Measurements from ENCODE around the gene RNU6-1. TPM values are rescaled to one million over a fixed set of nuclear protein-coding genes. Genes with fewer than 3 reads are reported as not detected.

Gene RNU6-1
- total and polyA plus RNA-seq, 2 donors (not counting 1 experiment from before 2014, with no cell fraction given), result not detected

DNA sequence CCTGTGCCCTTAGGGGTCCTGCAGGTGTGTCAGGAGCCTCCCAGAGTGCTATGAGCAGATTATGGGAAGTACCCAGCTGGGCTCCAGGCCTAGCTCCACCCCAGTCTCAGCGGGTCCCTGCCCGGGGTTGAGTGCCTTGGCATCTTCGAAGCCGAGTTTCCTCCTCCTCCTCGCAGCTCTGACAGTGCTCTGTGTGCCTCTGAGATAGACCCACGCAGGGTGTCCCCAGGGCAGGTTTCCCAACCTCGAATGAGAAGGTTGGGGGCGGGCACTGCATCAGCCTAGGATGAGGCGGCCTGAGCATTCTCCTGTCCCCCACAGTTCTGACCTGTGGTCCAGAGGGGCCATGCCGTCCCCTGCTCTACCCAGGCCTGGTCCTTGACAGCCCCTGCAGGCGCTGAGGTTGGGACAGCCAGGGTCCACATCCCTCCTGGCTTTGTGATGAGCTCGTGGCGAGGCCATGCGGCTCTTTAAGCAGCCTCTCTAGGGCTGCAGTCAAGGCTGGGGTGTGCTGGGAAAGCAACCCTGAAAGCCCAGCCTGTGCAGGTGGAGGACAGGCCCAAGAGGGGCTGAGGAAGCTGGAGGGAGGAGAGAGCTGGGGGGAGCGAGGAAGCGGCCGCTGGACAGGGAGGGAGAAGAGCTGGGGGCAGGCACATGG lies 34.7 kb downstream of the RNU6-1 start:
- Histone ChIP-seq H3K27ac (ENCODE audit: insufficient read depth, low read length) (no peak overlapping the region), H3K4me1 (ENCODE audit: control insufficient read depth, extremely low read depth, insufficient read depth, low read length) (no peaks in the 10 kb centered on the region), H3K9me3 (ENCODE audit: control insufficient read depth, insufficient read depth, low read depth, low read length) (no peaks in the 10 kb centered on the region), H3K4me2 (ENCODE audit: extremely low read depth, insufficient read depth, low read length) (no peak overlapping the region), H3K9ac (ENCODE audit: insufficient read depth, low read length) (no peak overlapping the region), H4K20me1 (ENCODE audit: control insufficient read depth, extremely low read depth, insufficient read depth, low read length) (no peaks in the 10 kb centered on the region), H2AFZ (ENCODE audit: low read length) (no peak overlapping the region), H3K27me3 (ENCODE audit: control insufficient read depth, insufficient read depth, low read length) (no peaks in the 10 kb centered on the region), H3K4me3 (replicated peaks in 1 of 4; ENCODE audit: control extremely low read depth in 1 of 4, insufficient read depth in 1 of 4, low read depth in 3 of 4, low read length in 4 of 4) (no peak overlapping the region), H3K36me3 (ENCODE audit: control insufficient read depth, insufficient read depth, low read length) (no peaks in the 10 kb centered on the region), H3K79me2 (ENCODE audit: control insufficient read depth, insufficient read depth, low read length) (no peaks in the 10 kb centered on the region)
- no peak for DNase-seq (ENCODE audit: low read depth in 2 of 2)
- TF ChIP-seq EZH2 (IDR thresholded peaks at IDR 0.05; ENCODE audit: low read length, missing control alignments), result no peak
- TF ChIP-seq, protein P1, sequence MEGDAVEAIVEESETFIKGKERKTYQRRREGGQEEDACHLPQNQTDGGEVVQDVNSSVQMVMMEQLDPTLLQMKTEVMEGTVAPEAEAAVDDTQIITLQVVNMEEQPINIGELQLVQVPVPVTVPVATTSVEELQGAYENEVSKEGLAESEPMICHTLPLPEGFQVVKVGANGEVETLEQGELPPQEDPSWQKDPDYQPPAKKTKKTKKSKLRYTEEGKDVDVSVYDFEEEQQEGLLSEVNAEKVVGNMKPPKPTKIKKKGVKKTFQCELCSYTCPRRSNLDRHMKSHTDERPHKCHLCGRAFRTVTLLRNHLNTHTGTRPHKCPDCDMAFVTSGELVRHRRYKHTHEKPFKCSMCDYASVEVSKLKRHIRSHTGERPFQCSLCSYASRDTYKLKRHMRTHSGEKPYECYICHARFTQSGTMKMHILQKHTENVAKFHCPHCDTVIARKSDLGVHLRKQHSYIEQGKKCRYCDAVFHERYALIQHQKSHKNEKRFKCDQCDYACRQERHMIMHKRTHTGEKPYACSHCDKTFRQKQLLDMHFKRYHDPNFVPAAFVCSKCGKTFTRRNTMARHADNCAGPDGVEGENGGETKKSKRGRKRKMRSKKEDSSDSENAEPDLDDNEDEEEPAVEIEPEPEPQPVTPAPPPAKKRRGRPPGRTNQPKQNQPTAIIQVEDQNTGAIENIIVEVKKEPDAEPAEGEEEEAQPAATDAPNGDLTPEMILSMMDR (conservative IDR thresholded peaks at IDR 0.05 in 1 of 2, IDR thresholded peaks at IDR 0.05 in 1 of 2; ENCODE audit: low read depth in 1 of 2, low read length in 2 of 2), result no peak

DNA sequence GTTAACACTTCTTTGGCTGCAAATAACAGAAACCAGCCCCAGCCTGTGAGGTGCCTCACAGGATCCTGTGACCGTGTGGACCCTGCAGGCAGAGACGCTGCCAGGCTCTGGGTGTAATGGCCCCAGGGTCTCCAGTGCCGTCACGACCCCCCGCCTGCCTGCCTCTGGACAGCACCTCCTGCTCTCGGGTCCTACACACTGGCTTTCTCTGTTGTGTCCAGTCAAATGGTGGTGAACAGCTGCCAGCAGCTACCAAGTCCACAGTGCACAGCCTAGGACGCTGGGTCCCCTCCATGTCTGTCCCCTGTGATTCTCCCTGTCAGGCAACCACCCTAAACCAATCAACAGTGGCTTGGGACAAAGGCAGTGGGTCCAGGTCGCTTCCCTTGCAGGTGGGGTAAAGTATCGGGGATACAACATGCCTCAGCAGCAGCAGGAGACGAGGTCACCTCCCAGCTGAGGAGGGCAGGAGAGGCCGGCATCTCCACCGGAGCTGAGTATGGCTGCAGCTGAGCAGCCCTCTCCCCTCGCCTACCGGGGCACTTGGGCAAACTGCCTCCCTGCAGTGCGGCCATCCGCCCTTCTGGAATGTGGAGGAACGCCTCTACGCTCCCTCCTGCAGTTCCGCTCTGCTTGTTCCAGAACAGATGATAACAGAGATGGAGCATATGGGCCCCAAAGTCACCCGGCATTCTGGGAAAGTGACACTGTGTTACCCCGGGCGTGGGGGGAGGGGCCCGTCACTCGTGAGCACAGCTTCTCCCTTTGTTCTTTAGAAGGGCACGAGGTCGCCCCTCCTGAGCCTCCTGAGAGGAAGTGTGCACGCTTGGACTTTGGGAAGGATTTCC lies 35.6 kb downstream of the RNU6-1 start:
- Histone ChIP-seq H3K27me3 (ENCODE audit: control insufficient read depth, insufficient read depth, low read length) (no peaks in the 10 kb centered on the region), H4K20me1 (ENCODE audit: control insufficient read depth, extremely low read depth, insufficient read depth, low read length) (no peaks in the 10 kb centered on the region), H3K4me3 (replicated peaks in 1 of 4; ENCODE audit: control extremely low read depth in 1 of 4, insufficient read depth in 1 of 4, low read depth in 3 of 4, low read length in 4 of 4) (no peak overlapping the region), H3K9ac (ENCODE audit: insufficient read depth, low read length) (no peak overlapping the region), H3K9me3 (ENCODE audit: control insufficient read depth, insufficient read depth, low read depth, low read length) (no peaks in the 10 kb centered on the region), H3K27ac (ENCODE audit: insufficient read depth, low read length) (no peak overlapping the region), H3K4me1 (ENCODE audit: control insufficient read depth, extremely low read depth, insufficient read depth, low read length) (no peaks in the 10 kb centered on the region), H3K36me3 (ENCODE audit: control insufficient read depth, insufficient read depth, low read length) (no peaks in the 10 kb centered on the region), H2AFZ (ENCODE audit: low read length) (no peak overlapping the region), H3K4me2 (ENCODE audit: extremely low read depth, insufficient read depth, low read length) (no peak overlapping the region), H3K79me2 (ENCODE audit: control insufficient read depth, insufficient read depth, low read length) (no peaks in the 10 kb centered on the region)
- TF ChIP-seq EZH2 (IDR thresholded peaks at IDR 0.05; ENCODE audit: low read length, missing control alignments), result no peak
- TF ChIP-seq, protein P1 (conservative IDR thresholded peaks at IDR 0.05 in 1 of 2, IDR thresholded peaks at IDR 0.05 in 1 of 2; ENCODE audit: low read depth in 1 of 2, low read length in 2 of 2), result no peak
- no peak for DNase-seq (ENCODE audit: low read depth in 2 of 2)

DNA sequence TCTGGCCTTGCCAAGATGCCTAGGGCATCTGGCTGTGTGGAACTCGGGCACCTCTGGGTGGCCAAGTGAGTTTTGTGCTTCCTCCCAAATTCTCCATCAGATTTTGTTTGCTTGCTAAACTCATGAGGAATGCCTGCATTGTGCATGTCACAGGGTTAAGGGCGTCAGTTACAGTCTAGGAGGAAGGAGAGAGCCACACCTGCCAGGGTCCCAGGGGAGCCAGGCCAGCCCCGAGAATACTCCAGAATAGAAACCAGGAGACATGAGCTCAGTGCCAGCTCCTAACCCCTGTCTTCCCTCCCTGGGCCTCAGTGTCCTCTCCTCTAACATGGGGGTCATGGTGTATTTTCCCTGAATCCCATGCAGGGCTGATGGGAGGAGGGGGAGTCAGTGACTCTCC lies 36.5 kb downstream of the RNU6-1 start:
- Histone ChIP-seq H3K36me3 (ENCODE audit: control insufficient read depth, insufficient read depth, low read length) (no peaks in the 10 kb centered on the region), H2AFZ (ENCODE audit: low read length) (no peak overlapping the region), H3K4me2 (ENCODE audit: extremely low read depth, insufficient read depth, low read length) (no peak overlapping the region), H3K9ac (ENCODE audit: insufficient read depth, low read length) (no peak overlapping the region), H3K4me1 (ENCODE audit: control insufficient read depth, extremely low read depth, insufficient read depth, low read length) (no peaks in the 10 kb centered on the region), H3K4me3 (replicated peaks in 1 of 4; ENCODE audit: control extremely low read depth in 1 of 4, insufficient read depth in 1 of 4, low read depth in 3 of 4, low read length in 4 of 4) (no peak overlapping the region), H3K27ac (ENCODE audit: insufficient read depth, low read length) (no peak overlapping the region), H3K27me3 (ENCODE audit: control insufficient read depth, insufficient read depth, low read length) (no peaks in the 10 kb centered on the region), H3K9me3 (ENCODE audit: control insufficient read depth, insufficient read depth, low read depth, low read length) (no peaks in the 10 kb centered on the region), H3K79me2 (ENCODE audit: control insufficient read depth, insufficient read depth, low read length) (no peaks in the 10 kb centered on the region), H4K20me1 (ENCODE audit: control insufficient read depth, extremely low read depth, insufficient read depth, low read length) (no peaks in the 10 kb centered on the region)
- TF ChIP-seq EZH2 (IDR thresholded peaks at IDR 0.05; ENCODE audit: low read length, missing control alignments), result no peak
- TF ChIP-seq, protein P1 (conservative IDR thresholded peaks at IDR 0.05 in 1 of 2, IDR thresholded peaks at IDR 0.05 in 1 of 2; ENCODE audit: low read depth in 1 of 2, low read length in 2 of 2), result no peak
- DNase-seq (ENCODE audit: low read depth in 2 of 2), result no peak

Measured in fibroblast of lung (primary cell).